T-cell (primary cell): ENCODE measurements around the gene KLB. TPM values are rescaled to one million over a fixed set of nuclear protein-coding genes. Genes with fewer than 3 reads are reported as not detected.
"Not testable (repeated sequence)": the region's sequence is repeated elsewhere in the genome, so short reads cannot be mapped to it uniquely, and the experiment has no call there.

Source experiments
- ATAC-seq, 4 experiments: fragments of 200-7000 bp in 3 of 4; fragments of 150-1000 bp in 1 of 4; cut with Tn5 transposase; replicated peaks in 1 of 4; 1 replicate in 3 of 4; 2 replicates in 1 of 4; pipeline ENCODE4 v1.10.0; 2021; ENCODE audit warnings: moderate library complexity in 3 of 4, mild to moderate bottlenecking in 2 of 4, moderate number of reproducible peaks in 1 of 4
- CTCF ChIA-PET, 2 donors: fragments of 300-600 bp; sonication (Branson Sonifier 250); formaldehyde crosslinking; loops; one replicate each; lab custom pipeline; 2022; ENCODE audit warnings: antibody characterized with exemption in 2 of 2; lab: Charles Lee
- POLR2A ChIA-PET, 2 donors: fragments of 300-600 bp; sonication (Branson Sonifier 250); formaldehyde crosslinking; loops; one replicate each; lab custom pipeline; 2022; ENCODE audit warnings: antibody characterized with exemption in 2 of 2; lab: Charles Lee
- DNase-seq, 35 experiments: peaks; one replicate each; pipeline versions ENCODE4 v3.0.0 to v3.0.0-alpha.2; 2013 to 2023
- H3K27ac ChIP-seq: one replicate; pipeline ENCODE4 v1.5.1; 2013; ENCODE audit warnings: low read length
- H3K27me3 ChIP-seq, 2 experiments: replicated peaks in 1 of 2; 1 replicate in 1 of 2; 2 replicates in 1 of 2; pipeline versions ENCODE4 v1.6.1 to v1.7.0; 2013; ENCODE audit warnings: low read length in 1 of 2, mixed read lengths in 1 of 2; ENCODE audit not compliant: control insufficient read depth in 2 of 2, insufficient read depth in 2 of 2; ENCODE audit errors: extremely low read depth in 1 of 2
- H3K36me3 ChIP-seq, 2 donors: 1 replicate in 1 of 2; 2 replicates in 1 of 2; pipeline versions ENCODE4 v1.6.1 to v1.7.0; 2013; ENCODE audit warnings: low read length in 1 of 2; ENCODE audit not compliant: control insufficient read depth in 2 of 2, insufficient read depth in 1 of 2; ENCODE audit errors: extremely low read depth in 1 of 2
- H3K4me1 ChIP-seq, 2 experiments: 1 replicate in 1 of 2; 2 replicates in 1 of 2; pipeline versions ENCODE4 v1.6.1 to v1.7.0; 2013; ENCODE audit warnings: low read length in 2 of 2, mixed read lengths in 1 of 2; ENCODE audit not compliant: insufficient read depth in 2 of 2, control insufficient read depth in 1 of 2; ENCODE audit errors: extremely low read depth in 1 of 2
- H3K4me3 ChIP-seq, 2 donors: 1 replicate in 1 of 2; 2 replicates in 1 of 2; pipeline versions ENCODE4 v1.5.1 to v1.7.0; 2013; ENCODE audit warnings: mild to moderate bottlenecking in 2 of 2, low read length in 1 of 2, moderate library complexity in 1 of 2; ENCODE audit not compliant: control insufficient read depth in 1 of 2; ENCODE audit errors: extremely low read depth in 1 of 2
- H3K9me3 ChIP-seq: 2 replicates; pipeline ENCODE4 v1.7.0; 2013
- H3K27ac Mint-ChIP-seq, 2 donors: one replicate each; pipeline ENCODE4 v1.8.0; 2020 to 2021; ENCODE audit warnings: mild to moderate bottlenecking in 2 of 2, mixed read lengths in 2 of 2
- H3K27me3 Mint-ChIP-seq, 2 donors: one replicate each; pipeline ENCODE4 v1.8.0; 2021 to 2022; ENCODE audit warnings: mixed read lengths in 2 of 2
- H3K36me3 Mint-ChIP-seq: one replicate; pipeline ENCODE4 v1.8.0; 2021; ENCODE audit warnings: mixed read lengths
- H3K4me1 Mint-ChIP-seq, 3 donors: one replicate each; pipeline ENCODE4 v1.8.0; 2020 to 2022; ENCODE audit warnings: mixed read lengths in 3 of 3, mild to moderate bottlenecking in 1 of 3
- H3K4me3 Mint-ChIP-seq, 3 donors: one replicate each; pipeline ENCODE4 v1.8.0; 2020 to 2022; ENCODE audit warnings: mild to moderate bottlenecking in 3 of 3, mixed read lengths in 3 of 3, moderate library complexity in 3 of 3
- H3K9me3 Mint-ChIP-seq, 3 donors: one replicate each; pipeline ENCODE4 v1.8.0; 2020 to 2022; ENCODE audit warnings: mixed read lengths in 3 of 3
- WGBS: methylation state at CpG from one replicate; pipeline ENCODE4 v1.1.5; 2013; ENCODE audit warnings: missing lambda C conversion rate; ENCODE audit not compliant: insufficient coverage; 5-methylcytosine and 5-hydroxymethylcytosine counted together
- total RNA-seq, 35 experiments: library from RNA in 6 of 35; stranded (reverse) in 6 of 35; fragments of 120-200 nt in 1 of 35; gene quantifications; one replicate each; pipeline versions ENCODE4 v1.2.1 to v1.2.4 and lab custom pipeline; 2013 to 2026

KLB gene
- total RNA-seq (under 1 TPM in 1 of 5 donors, not detected in 4; 0.06 TPM), total RNA-seq (lab: John Stamatoyannopoulos, UW) (0 to 0.37 (median 0) reads per million in 29 experiments)
- total RNA-seq (2013): not detected

DNA sequence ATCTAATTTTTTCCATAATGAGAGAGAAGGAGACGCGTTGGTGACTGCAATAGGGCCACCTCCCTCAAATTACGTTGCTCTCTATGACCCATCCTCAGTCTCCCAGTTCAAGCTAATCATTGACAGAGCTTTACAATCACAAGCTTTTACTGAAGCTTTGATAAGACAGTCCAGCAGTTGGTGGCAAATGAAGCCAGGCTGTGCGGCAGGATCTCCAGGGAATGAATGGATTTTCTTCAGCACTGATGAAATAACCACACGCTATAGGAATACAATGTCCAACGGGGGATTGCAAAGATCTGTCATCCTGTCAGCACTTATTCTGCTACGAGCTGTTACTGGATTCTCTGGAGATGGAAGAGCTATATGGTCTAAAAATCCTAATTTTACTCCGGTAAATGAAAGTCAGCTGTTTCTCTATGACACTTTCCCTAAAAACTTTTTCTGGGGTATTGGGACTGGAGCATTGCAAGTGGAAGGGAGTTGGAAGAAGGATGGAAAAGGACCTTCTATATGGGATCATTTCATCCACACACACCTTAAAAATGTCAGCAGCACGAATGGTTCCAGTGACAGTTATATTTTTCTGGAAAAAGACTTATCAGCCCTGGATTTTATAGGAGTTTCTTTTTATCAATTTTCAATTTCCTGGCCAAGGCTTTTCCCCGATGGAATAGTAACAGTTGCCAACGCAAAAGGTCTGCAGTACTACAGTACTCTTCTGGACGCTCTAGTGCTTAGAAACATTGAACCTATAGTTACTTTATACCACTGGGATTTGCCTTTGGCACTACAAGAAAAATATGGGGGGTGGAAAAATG lies at the start of gene KLB:
TSS of gene KLB (plus strand) at position 168 of the 821 bp plus-strand sequence. CDS start at position 188, 20 bp downstream.
- H3K9me3 ChIP-seq: no peaks in the 10 kb centered on the region
- Mint-ChIP-seq H3K4me3 (no peak within 1 kb of the TSS), H3K36me3 (no peaks in the 10 kb centered on the region), H3K27ac (no peak within 1 kb of the TSS), H3K4me1 (no peaks in the 10 kb centered on the region), H3K27me3 (peaks cover 3 to 4% of the 10 kb centered on the region in 2 donors), H3K9me3 (no peaks in the 10 kb centered on the region)
- ATAC-seq (no peak), DNase-seq (no peak)
- H3K27ac ChIP-seq: no peak within 1 kb of the TSS
- WGBS: 100% methylated on average over 1 of the region's 12 CpGs
- POLR2A ChIA-PET: interaction anchor here in 1 of 2 donors (0.6 kb wide), 2 partner anchors 10 to 376 kb away, joined by 3 to 4 read pairs; no protein-coding TSS in a partner anchor
- no peaks in the 10 kb centered on the region for H3K36me3 ChIP-seq
- peaks cover 0 to 3% of the 10 kb centered on the region in 2 experiments for H3K27me3 ChIP-seq
- H3K4me1 ChIP-seq: no peaks in the 10 kb centered on the region
- no peak within 1 kb of the TSS for H3K4me3 ChIP-seq
- CTCF ChIA-PET: no interaction called here

DNA sequence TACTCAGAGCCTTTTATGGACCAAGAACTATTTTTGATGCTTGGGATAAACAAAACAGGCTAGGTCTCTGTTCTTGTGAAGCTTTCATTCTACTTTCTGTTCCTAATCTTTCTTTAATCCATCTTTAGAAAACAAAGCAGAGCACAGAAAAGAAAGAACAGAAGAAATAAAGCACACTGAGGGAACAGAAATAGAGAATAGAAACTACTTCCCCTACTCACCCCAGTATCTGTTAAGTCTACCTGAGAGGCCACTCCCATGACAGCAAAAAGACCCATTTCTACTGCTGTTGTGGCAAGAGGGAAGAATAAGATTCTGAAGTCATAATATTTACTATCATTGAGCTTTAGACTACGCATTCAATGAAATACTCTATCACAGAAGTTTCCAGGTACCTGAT lies 49.7 kb upstream of the KLB start:
- peak overlapping the region; percentile 54 for H3K27ac ChIP-seq
- ChIA-PET POLR2A (interaction anchor here in 1 of 2 donors (0.6 kb wide), 1 partner anchor 12 kb away, joined by 4 read pairs; no protein-coding TSS in a partner anchor), CTCF (interaction anchor here in 1 of 2 donors (0.9 kb wide), 1 partner anchor 8 kb away, joined by 3 read pairs; no protein-coding TSS in a partner anchor)
- DNase-seq (peak in 1 of 35 experiments; percentile 21), ATAC-seq (no peak)
- H3K9me3 ChIP-seq: no peaks in the 10 kb centered on the region
- Mint-ChIP-seq H3K27ac (peak overlapping the region; percentile 83 to 85), H3K9me3 (no peaks in the 10 kb centered on the region), H3K4me1 (peaks cover 61 to 64% (median 63%) of the 10 kb centered on the region in 3 donors), H3K27me3 (no peaks in the 10 kb centered on the region), H3K36me3 (peaks cover 10% of the 10 kb centered on the region), H3K4me3 (no peak overlapping the region)
- no peaks in the 10 kb centered on the region for H3K27me3 ChIP-seq
- no CpG with 5 or more reads among the region's 1 CpG for WGBS
- no peak overlapping the region for H3K4me3 ChIP-seq
- peaks cover 0 to 3% of the 10 kb centered on the region in 2 donors for H3K36me3 ChIP-seq
- H3K4me1 ChIP-seq: peaks cover 18 to 22% of the 10 kb centered on the region in 2 experiments

DNA sequence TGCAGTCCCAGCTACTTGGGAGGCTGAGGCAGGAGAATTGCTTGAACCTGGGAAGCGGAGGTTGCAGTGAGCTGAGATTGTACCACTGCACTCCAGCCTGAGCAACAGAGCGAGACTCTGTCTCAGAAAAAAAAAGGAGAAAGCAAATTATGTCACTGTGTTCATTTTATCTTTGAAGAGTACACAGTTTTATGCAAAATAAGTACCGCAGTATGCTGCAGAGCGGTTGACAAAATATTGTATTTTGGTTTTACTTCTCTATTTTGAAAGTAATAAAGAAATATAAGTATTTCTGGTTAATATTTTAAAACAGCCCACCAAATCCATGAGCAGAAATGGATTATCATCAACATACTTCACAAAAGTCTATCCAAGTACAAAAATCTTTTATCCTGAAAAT lies 46.1 kb upstream of the KLB start:
- ATAC-seq, CTCF ChIA-PET, H3K9me3 Mint-ChIP-seq, H3K4me3 ChIP-seq, H3K27ac Mint-ChIP-seq, H3K9me3 ChIP-seq, H3K27me3 ChIP-seq, DNase-seq, POLR2A ChIA-PET, H3K4me3 Mint-ChIP-seq, H3K27me3 Mint-ChIP-seq, H3K36me3 ChIP-seq, H3K27ac ChIP-seq: not testable (repeated sequence)
- H3K4me1 ChIP-seq: peaks cover 19 to 27% of the 10 kb centered on the region in 2 experiments
- H3K4me1 Mint-ChIP-seq: peaks cover 59 to 60% (median 59%) of the 10 kb centered on the region in 3 donors
- peaks cover 10% of the 10 kb centered on the region for H3K36me3 Mint-ChIP-seq
- WGBS: no CpG with 5 or more reads among the region's 4 CpGs

DNA sequence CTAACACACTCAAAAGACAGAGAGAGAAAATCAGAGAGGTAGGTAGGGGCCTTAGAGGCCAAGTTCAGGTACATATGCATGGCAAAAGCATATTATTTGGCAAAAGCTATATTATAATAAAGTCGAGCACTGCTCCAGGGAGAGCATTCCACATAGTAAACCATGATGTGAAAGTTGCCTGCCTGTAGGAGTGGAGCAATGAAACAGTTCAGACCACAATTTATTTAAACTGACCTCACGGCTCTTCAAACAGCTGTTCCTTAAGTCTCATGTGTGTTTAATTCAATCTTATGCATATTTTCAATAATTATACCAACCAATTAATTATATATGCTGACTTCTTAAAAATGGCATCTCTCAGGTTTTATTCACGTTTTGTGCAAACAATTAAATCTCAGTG lies 43.9 kb upstream of the KLB start:
- ChIA-PET CTCF (interaction anchor here in 1 of 2 donors (0.6 kb wide), 1 partner anchor 111 kb away, joined by 4 read pairs; no protein-coding TSS in a partner anchor), POLR2A (interaction anchor here in 1 of 2 donors (0.6 kb wide), 1 partner anchor 12 kb away, joined by 3 read pairs; no protein-coding TSS in a partner anchor)
- peak overlapping the region in 2 of 3 donors; percentile 15 to 39 for H3K4me3 Mint-ChIP-seq
- Histone ChIP-seq H3K36me3 (peaks cover 0 to 3% of the 10 kb centered on the region in 2 donors), H3K4me3 (no peak overlapping the region), H3K9me3 (no peaks in the 10 kb centered on the region), H3K27me3 (no peaks in the 10 kb centered on the region), H3K4me1 (peaks cover 22 to 23% of the 10 kb centered on the region in 2 experiments), H3K27ac (no peak overlapping the region)
- no peaks in the 10 kb centered on the region for H3K27me3 Mint-ChIP-seq
- ATAC-seq (no peak), DNase-seq (no peak)
- WGBS: no CpG with 5 or more reads among the region's 3 CpGs
- no peaks in the 10 kb centered on the region for H3K9me3 Mint-ChIP-seq
- H3K36me3 Mint-ChIP-seq: peaks cover 10% of the 10 kb centered on the region
- H3K27ac Mint-ChIP-seq: peak overlapping the region; percentile 79
- peaks cover 52 to 61% (median 60%) of the 10 kb centered on the region in 3 donors for H3K4me1 Mint-ChIP-seq

DNA sequence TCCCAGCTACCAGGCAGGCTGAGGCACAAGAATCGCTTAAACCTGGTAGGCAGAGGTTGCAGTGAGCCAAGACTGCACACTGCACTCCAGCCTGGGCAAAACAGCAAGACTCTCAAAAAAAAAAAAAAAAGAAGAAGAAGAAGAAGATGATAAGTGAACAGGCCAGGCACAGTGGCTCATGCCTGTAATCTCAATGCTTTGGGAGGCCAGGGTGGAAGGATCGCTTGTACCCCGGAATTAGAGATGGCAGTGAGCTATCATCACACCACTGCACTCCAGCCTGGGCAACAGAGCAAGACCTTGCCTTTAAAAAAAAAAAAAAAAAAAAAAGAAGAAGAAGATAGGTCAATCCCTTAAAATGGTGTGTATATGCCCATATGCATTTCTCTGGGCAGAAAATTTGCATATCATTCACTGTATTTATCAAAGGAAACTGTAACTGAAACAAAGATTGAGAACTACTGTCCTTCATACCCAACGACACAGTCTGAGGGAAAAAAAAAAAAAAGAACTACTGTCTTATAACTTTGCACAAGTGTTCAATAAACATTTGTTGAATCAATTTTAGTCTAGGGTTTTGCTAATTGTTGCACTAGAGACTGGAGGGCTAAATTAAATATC lies 42.8 kb upstream of the KLB start:
- no peaks in the 10 kb centered on the region for H3K9me3 ChIP-seq
- ATAC-seq (no peak), DNase-seq (no peak)
- peaks cover 0 to 3% of the 10 kb centered on the region in 2 donors for H3K36me3 ChIP-seq
- Mint-ChIP-seq H3K9me3 (no peaks in the 10 kb centered on the region), H3K4me3 (peak overlapping the region; percentile 22 to 91 (median 47)), H3K27ac (peak overlapping the region in 1 of 2 donors; percentile 67), H3K27me3 (no peaks in the 10 kb centered on the region), H3K4me1 (peaks cover 47 to 55% (median 52%) of the 10 kb centered on the region in 3 donors), H3K36me3 (peaks cover 7% of the 10 kb centered on the region)
- H3K4me1 ChIP-seq: peaks cover 22 to 23% of the 10 kb centered on the region in 2 experiments
- ChIA-PET CTCF (interaction anchor here (0.6 to 2.0 kb wide), 6 partner anchors 10 to 584 kb away, joined by 3 to 11 read pairs (median 4); no protein-coding TSS in a partner anchor), POLR2A (interaction anchor here (0.6 to 3.1 kb wide), 4 partner anchors 10 to 570 kb away, joined by 4 to 15 read pairs (median 4); no protein-coding TSS in a partner anchor)
- no peaks in the 10 kb centered on the region for H3K27me3 ChIP-seq
- WGBS: no CpG with 5 or more reads among the region's 4 CpGs
- no peak overlapping the region for H3K4me3 ChIP-seq
- H3K27ac ChIP-seq: no peak overlapping the region
